Stimulated activated CD8-positive, alpha-beta memory T cell treated with anti-CD3 and anti-CD28 coated beads, Interleukin-12 subunit alpha, Interleukin-12 subunit beta, amount 100 ng/mL, for 1 hour (primary cell): Measurements from ENCODE around the gene MFSD11.
A peak's percentile ranks its signal among the peaks of the same experiment; 100 is the strongest.
"Not testable (repeated sequence)": the region's sequence is repeated elsewhere in the genome, so short reads cannot be mapped to it uniquely, and the experiment has no call there.

Source experiments
- DNase-seq: peaks from one replicate; pipeline ENCODE4 v3.0.0-alpha.2; 2020; ENCODE audit warnings: low read depth

The MFSD11 gene

GRCh38 chr17:76797241-76797840, 59.4 kb downstream of the MFSD11 start:
- DNase-seq: no peak

GRCh38 chr17:76801706-76802105, 63.8 kb downstream of the MFSD11 start:
- DNase-seq: no peak

- no peak for DNase-seq
Measured at GRCh38 chr17:76805319-76805718, 67.4 kb downstream of the MFSD11 start.

- DNase-seq: not testable (repeated sequence)
Measured at GRCh38 chr17:76806151-76806550, 68.2 kb downstream of the MFSD11 start.

GRCh38 chr17:76806767-76807166, 68.8 kb downstream of the MFSD11 start:
- not testable (repeated sequence) for DNase-seq

GRCh38 chr17:76808326-76808725, 70.4 kb downstream of the MFSD11 start:
- no peak for DNase-seq

GRCh38 chr17:76810956-76811355, 73.0 kb downstream of the MFSD11 start:
- DNase-seq: no peak

- no peak for DNase-seq
Measured at GRCh38 chr17:76811834-76812233, 73.9 kb downstream of the MFSD11 start.

GRCh38 chr17:76812263-76812662, 74.3 kb downstream of the MFSD11 start:
- no peak for DNase-seq

GRCh38 chr17:76812968-76813367, 75.0 kb downstream of the MFSD11 start:
- DNase-seq: no peak

- not testable (repeated sequence) for DNase-seq
Measured at GRCh38 chr17:76815907-76816589, 78.1 kb downstream of the MFSD11 start.

GRCh38 chr17:76816590-76817135, 78.7 kb downstream of the MFSD11 start:
- DNase-seq: peak; percentile 35

- no peak for DNase-seq
Measured at GRCh38 chr17:76820039-76820438, 82.1 kb downstream of the MFSD11 start.

GRCh38 chr17:76820561-76820960, 82.6 kb downstream of the MFSD11 start:
- no peak for DNase-seq

- no peak for DNase-seq
Measured at GRCh38 chr17:76822184-76822778, 84.4 kb downstream of the MFSD11 start.

- no peak for DNase-seq
Measured at GRCh38 chr17:76824093-76824492, 86.2 kb downstream of the MFSD11 start.

- no peak for DNase-seq
Measured at GRCh38 chr17:76826330-76827068, 88.6 kb downstream of the MFSD11 start.

GRCh38 chr17:76827736-76828135, 89.8 kb downstream of the MFSD11 start:
- no peak for DNase-seq
